ENCODE measurements around the gene SATB1. TPM values are rescaled to one million over a fixed set of nuclear protein-coding genes. Genes with fewer than 3 reads are reported as not detected.

Gene SATB1
- total and polyA plus RNA-seq, 2 experiments from 2014 or later: 17.4 to 28.9 TPM

- no peak overlapping the region for H3K4me3 Mint-ChIP-seq
- no peaks in the 10 kb centered on the region for H3K9me3 Mint-ChIP-seq
- TF ChIP-seq ZNF462 (CRISPR knock-in tag; IDR thresholded peaks at IDR 0.05) (no peak), CTCF (conservative IDR thresholded peaks at IDR 0.05; ENCODE audit: low read depth in 2 of 2) (no peak), STAT1 (IDR thresholded peaks at IDR 0.05; ENCODE audit: unreplicated experiment) (no peak), EZH2phosphoT487 (IDR thresholded peaks at IDR 0.05; ENCODE audit: unreplicated experiment) (no peak), CREB1 (CRISPR knock-in tag; IDR thresholded peaks at IDR 0.05; ENCODE audit: low read depth) (no peak), POLR2AphosphoS5 (IDR thresholded peaks at IDR 0.05; ENCODE audit: low read depth) (no peak), EZH2 (IDR thresholded peaks at IDR 0.05; ENCODE audit: low read depth, unreplicated experiment) (no peak), ZNF331 (CRISPR knock-in tag; IDR thresholded peaks at IDR 0.05; ENCODE audit: low read depth) (no peak)
- Histone ChIP-seq H3K4me1 (ENCODE audit: insufficient read depth) (peaks cover 33% of the 10 kb centered on the region), H3K79me2 (replicated peaks; ENCODE audit: insufficient read depth) (no peaks in the 10 kb centered on the region), H3K36me3 (ENCODE audit: insufficient read depth) (no peaks in the 10 kb centered on the region), H3K27me3 (ENCODE audit: insufficient read depth) (no peaks in the 10 kb centered on the region), H3F3A (replicated peaks; ENCODE audit: low read depth) (no peaks in the 10 kb centered on the region), H3K4me2 (peak overlapping the region; percentile 17; the same call in 1 of the 2 replicates), H3K9me2 (ENCODE audit: insufficient read depth) (no peaks in the 10 kb centered on the region), H3K27ac (ENCODE audit: low read depth) (peak overlapping the region; percentile 1; the same call in 1 of the 2 replicates), H2AFZ (no peak overlapping the region), H4K20me1 (replicated peaks; ENCODE audit: insufficient read depth) (no peaks in the 10 kb centered on the region), H3K4me3 (no peak overlapping the region; the same call in 1 of the 2 replicates)
- ATAC-seq (peak; percentile 78), DNase-seq (ENCODE audit: low spot score) (peak; percentile 34)
- peaks cover under 1% of the 10 kb centered on the region; the same call in 1 of the 3 replicates for H3K36me3 Mint-ChIP-seq (ENCODE audit: low read depth)
- peak overlapping the region; percentile 70 for H3K27ac Mint-ChIP-seq
- H3K27me3 Mint-ChIP-seq (ENCODE audit: insufficient read depth, low read depth, poor library complexity): no peaks in the 10 kb centered on the region
- H3K4me1 Mint-ChIP-seq: peaks cover 26% of the 10 kb centered on the region
Observed at GRCh38 chr3:18379647-18380046, 45.5 kb downstream of the SATB1 start.
